SU-DHL-6 (cell line): ENCODE measurements around the gene RENBP.

Source experiments
- CTCF ChIP-seq: fragments of 200-600 bp; sonication (generic); IDR thresholded peaks from one replicate; pipeline ENCODE4 v1.5.1; 2017; ENCODE audit warnings: antibody characterized with exemption, mild to moderate bottlenecking, low read length, moderate library complexity; ENCODE audit not compliant: insufficient read depth, poor library complexity, severe bottlenecking
- EZH2phosphoT487 ChIP-seq: fragments of 200-600 bp; sonication (generic), shearing (Covaris generic); conservative IDR thresholded peaks from 2 replicates; pipeline ENCODE4 v1.6.1; 2018; ENCODE audit warnings: mild to moderate bottlenecking, antibody characterized with exemption, low read length, moderate library complexity, mixed read lengths

GRCh38 chrX:153970357-153971123, 26.1 kb upstream of the RENBP start:
- TF ChIP-seq CTCF = no peak
- TF ChIP-seq EZH2phosphoT487 = no peak
